ENCODE results near the gene KRTAP5-8.

GRCh38 chr11:71574418-71574817 is 36.6 kb downstream of the KRTAP5-8 start:
- TF ChIP-seq CTCF (IDR thresholded peaks at IDR 0.05; ENCODE audit: low read depth, low read length, missing input control): no peak
- TF ChIP-seq HNF4G (IDR thresholded peaks at IDR 0.05): no peak
- TF ChIP-seq ATF3 (IDR thresholded peaks at IDR 0.05): no peak
- TF ChIP-seq MAX (IDR thresholded peaks at IDR 0.05): no peak
- TF ChIP-seq ZBTB33 (IDR thresholded peaks at IDR 0.05): no peak
- TF ChIP-seq FOXA1 (IDR thresholded peaks at IDR 0.05): no peak
- TF ChIP-seq YY1 (IDR thresholded peaks at IDR 0.05): no peak
